ENCODE data around the gene RARRES2.

RARRES2 gene

GRCh38 chr7:150345012-150345411 lies 3.6 kb upstream of the RARRES2 start:
- TF ChIP-seq POLR2A (IDR thresholded peaks at IDR 0.05; ENCODE audit: low read depth, low read length) (no peak), SPI1 (IDR thresholded peaks at IDR 0.05; ENCODE audit: low read depth, low read length) (no peak), POLR2AphosphoS5 (IDR thresholded peaks at IDR 0.05; ENCODE audit: low read depth, low read length) (no peak), TAF1 (IDR thresholded peaks at IDR 0.05; ENCODE audit: low read depth, low read length) (no peak), PAX5 (IDR thresholded peaks at IDR 0.05; ENCODE audit: insufficient read depth, low read length, severe bottlenecking) (no peak), POU2F2 (IDR thresholded peaks at IDR 0.05; ENCODE audit: low read depth, low read length) (no peak)
- no peak for FAIRE-seq

DNA sequence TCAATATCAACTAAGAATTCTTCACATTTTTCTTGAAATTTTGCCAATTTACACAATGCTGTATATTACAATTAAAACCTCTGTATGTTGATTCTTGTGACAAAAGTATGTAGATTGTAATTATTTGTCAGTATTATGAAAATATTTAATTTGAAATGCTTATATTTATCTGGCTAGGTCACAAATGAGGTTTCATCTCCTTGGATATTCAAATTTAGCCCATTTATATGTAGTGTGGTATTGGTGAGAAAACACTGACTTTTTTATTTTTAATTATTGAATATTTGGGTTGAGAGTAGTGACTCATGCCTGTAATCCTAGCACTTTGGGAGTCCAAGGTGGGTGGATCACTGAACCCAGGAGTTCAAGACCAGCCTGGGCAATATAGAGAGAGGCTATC lies 2.9 kb upstream of the RARRES2 start:
- DNase-seq (ENCODE audit: insufficient read length, low spot score) (no peak), FAIRE-seq (no peak)
- no peak for TF ChIP-seq POLR2AphosphoS5 (IDR thresholded peaks at IDR 0.05; ENCODE audit: low read depth, low read length)
- TF ChIP-seq SPI1 (IDR thresholded peaks at IDR 0.05; ENCODE audit: low read depth, low read length), result no peak
- TF ChIP-seq PAX5 (IDR thresholded peaks at IDR 0.05; ENCODE audit: insufficient read depth, low read length, severe bottlenecking), result no peak
- TF ChIP-seq POLR2A (IDR thresholded peaks at IDR 0.05; ENCODE audit: low read depth, low read length), result no peak
- TF ChIP-seq POU2F2 (IDR thresholded peaks at IDR 0.05; ENCODE audit: low read depth, low read length), result no peak
- TF ChIP-seq TAF1 (IDR thresholded peaks at IDR 0.05; ENCODE audit: low read depth, low read length), result no peak

More at GRCh38 chr7:150345012-150345411, 3.6 kb upstream of the RARRES2 start:
- DNase-seq (ENCODE audit: insufficient read length, low spot score), result no peak

DNA sequence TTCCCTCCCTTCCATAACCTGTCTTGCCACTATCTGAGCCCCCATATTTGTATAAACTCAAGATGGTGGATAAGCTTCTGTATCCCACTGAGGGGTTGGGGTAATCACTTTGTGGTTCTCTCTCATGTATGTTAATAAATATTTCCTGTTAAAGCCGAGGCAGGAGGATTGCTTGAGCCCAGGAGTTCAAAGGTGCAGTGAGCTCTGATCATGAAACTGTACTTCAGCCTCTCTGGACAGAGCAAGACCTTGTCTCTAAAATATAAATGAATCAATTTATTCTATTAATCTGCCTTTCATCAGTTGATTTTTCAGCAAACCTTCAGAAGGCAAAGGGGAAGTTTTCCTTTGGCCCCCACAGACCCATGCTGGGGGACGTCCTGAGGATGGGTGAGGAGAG lies 1.8 kb upstream of the RARRES2 start:
- DNase-seq (ENCODE audit: insufficient read length, low spot score) (no peak), FAIRE-seq (no peak)
- TF ChIP-seq TAF1 (IDR thresholded peaks at IDR 0.05; ENCODE audit: low read depth, low read length), result no peak
- TF ChIP-seq SPI1 (IDR thresholded peaks at IDR 0.05; ENCODE audit: low read depth, low read length), result no peak
- TF ChIP-seq POLR2A (IDR thresholded peaks at IDR 0.05; ENCODE audit: low read depth, low read length), result no peak
- no peak for TF ChIP-seq POLR2AphosphoS5 (IDR thresholded peaks at IDR 0.05; ENCODE audit: low read depth, low read length)
- TF ChIP-seq POU2F2 (IDR thresholded peaks at IDR 0.05; ENCODE audit: low read depth, low read length), result no peak
- TF ChIP-seq PAX5 (IDR thresholded peaks at IDR 0.05; ENCODE audit: insufficient read depth, low read length, severe bottlenecking), result no peak

DNA sequence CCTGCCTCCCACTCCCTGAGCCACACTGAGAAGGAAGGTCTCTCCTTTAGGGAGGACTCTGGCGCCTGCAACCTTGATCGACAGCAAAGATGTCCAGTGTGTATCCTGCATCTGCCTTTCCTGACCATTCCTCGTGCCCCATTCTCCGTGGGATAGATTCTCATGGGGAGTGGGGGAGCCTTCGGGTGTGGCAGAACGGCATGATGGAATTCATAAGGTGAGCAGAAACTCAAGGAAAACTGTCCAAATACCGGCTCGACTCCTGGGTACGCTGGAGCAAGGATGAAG lies 636 bp upstream of the RARRES2 start:
- DNase-seq (ENCODE audit: insufficient read length, low spot score) (no peak), FAIRE-seq (no peak)
- TF ChIP-seq POLR2A (IDR thresholded peaks at IDR 0.05; ENCODE audit: low read depth, low read length) (no peak), SPI1 (IDR thresholded peaks at IDR 0.05; ENCODE audit: low read depth, low read length) (no peak), PAX5 (IDR thresholded peaks at IDR 0.05; ENCODE audit: insufficient read depth, low read length, severe bottlenecking) (no peak), TAF1 (IDR thresholded peaks at IDR 0.05; ENCODE audit: low read depth, low read length) (no peak), POU2F2 (IDR thresholded peaks at IDR 0.05; ENCODE audit: low read depth, low read length) (no peak), POLR2AphosphoS5 (IDR thresholded peaks at IDR 0.05; ENCODE audit: low read depth, low read length) (no peak)

DNA sequence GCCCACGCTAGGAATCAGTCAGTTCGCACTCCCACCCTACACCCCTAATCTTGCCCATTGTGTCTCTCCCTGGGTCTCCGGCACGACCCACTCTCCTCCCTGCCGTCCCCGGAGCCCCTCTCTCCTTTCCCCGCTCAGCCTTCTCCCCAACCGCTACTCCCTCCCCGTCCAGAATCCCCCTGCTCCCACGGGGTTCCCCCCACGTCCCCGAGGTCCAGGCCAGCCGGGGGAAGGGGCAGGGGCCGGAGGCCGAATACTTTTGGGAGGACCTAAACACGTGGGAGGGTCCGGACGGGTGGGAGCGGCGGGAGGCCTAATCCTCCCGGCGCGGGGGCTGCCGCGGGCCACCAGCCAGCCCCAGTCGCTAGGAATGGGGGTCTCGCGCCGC lies 560 bp downstream of the RARRES2 start:
- TF ChIP-seq TAF1 (IDR thresholded peaks at IDR 0.05; ENCODE audit: low read depth, low read length) (no peak), POLR2AphosphoS5 (IDR thresholded peaks at IDR 0.05; ENCODE audit: low read depth, low read length) (no peak), POU2F2 (IDR thresholded peaks at IDR 0.05; ENCODE audit: low read depth, low read length) (no peak), SPI1 (IDR thresholded peaks at IDR 0.05; ENCODE audit: low read depth, low read length) (no peak), POLR2A (IDR thresholded peaks at IDR 0.05; ENCODE audit: low read depth, low read length) (no peak), PAX5 (IDR thresholded peaks at IDR 0.05; ENCODE audit: insufficient read depth, low read length, severe bottlenecking) (no peak)
- FAIRE-seq, result no peak
- DNase-seq (ENCODE audit: insufficient read length, low spot score), result no peak

DNA sequence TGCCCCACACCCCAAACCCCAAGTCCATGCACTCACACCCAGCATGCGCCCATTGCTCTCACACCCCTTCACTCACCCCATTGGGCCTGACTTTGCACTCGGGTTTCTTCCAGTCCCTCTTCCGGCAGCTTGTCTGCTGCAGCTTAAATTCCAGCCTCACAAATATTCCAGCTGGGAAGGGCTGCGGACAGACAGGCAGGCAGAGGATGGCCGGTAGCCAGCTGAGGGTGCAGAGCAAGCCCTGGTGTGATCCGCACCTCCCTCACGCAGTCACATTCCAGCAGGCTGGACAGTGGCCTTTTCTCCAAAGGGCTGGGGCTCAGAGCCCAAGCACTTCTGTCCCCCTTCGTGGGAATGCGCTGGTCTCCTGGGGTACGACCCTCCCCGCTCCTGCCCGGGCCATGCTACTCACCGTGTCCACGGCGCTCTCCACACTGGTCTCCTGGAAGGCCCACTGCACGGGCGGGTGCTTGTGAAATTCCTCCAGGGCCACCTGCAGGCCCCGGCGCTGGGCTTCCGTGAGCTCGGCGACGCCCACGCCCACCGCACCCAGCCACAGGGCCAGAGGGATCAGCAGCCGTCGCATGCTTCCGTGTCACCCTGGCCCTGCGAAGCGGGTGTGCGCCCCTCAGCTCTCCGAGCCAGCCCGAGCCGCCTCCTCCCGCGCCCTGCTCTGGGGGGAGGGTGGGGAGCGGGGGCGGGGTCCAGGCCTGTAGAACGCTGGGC lies 1.2 kb downstream of the RARRES2 start:
- TF ChIP-seq PAX5 (IDR thresholded peaks at IDR 0.05; ENCODE audit: insufficient read depth, low read length, severe bottlenecking) (no peak), POU2F2 (IDR thresholded peaks at IDR 0.05; ENCODE audit: low read depth, low read length) (no peak), POLR2A (IDR thresholded peaks at IDR 0.05; ENCODE audit: low read depth, low read length) (no peak), POLR2AphosphoS5 (IDR thresholded peaks at IDR 0.05; ENCODE audit: low read depth, low read length) (no peak), SPI1 (IDR thresholded peaks at IDR 0.05; ENCODE audit: low read depth, low read length) (no peak), TAF1 (IDR thresholded peaks at IDR 0.05; ENCODE audit: low read depth, low read length) (no peak)
- FAIRE-seq (no peak), DNase-seq (ENCODE audit: insufficient read length, low spot score) (no peak)

DNA sequence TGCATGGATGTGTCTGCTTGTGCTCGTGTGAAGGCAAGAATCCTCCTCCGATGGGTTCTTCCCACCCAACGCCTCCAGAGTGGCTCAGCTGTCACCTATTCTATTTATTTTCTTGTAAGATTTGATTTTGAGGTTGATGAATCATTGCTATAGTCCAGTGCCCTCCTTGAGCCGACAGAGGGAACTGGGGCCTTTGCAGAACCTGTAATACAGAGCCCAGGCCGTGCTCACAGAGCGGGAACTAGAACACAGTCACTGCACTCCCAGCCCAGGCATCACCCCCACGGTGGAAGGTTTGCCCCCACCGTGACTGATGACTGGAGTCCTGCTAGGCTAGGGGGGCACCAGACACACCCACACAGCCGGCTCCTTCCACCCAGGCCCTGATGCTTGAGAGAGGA lies 2.0 kb downstream of the RARRES2 start:
- DNase-seq (ENCODE audit: insufficient read length, low spot score) (no peak), FAIRE-seq (no peak)
- TF ChIP-seq POLR2A (IDR thresholded peaks at IDR 0.05; ENCODE audit: low read depth, low read length), result 0 out of 2 replicates have a peak, but pooled peaks have one; percentile 39
- 0 out of 2 replicates have a peak, but pooled peaks have one; percentile 53 for TF ChIP-seq POU2F2 (IDR thresholded peaks at IDR 0.05; ENCODE audit: low read depth, low read length)
- TF ChIP-seq PAX5 (IDR thresholded peaks at IDR 0.05; ENCODE audit: insufficient read depth, low read length, severe bottlenecking), result no peak
- TF ChIP-seq TAF1 (IDR thresholded peaks at IDR 0.05; ENCODE audit: low read depth, low read length), result no peak
- no peak for TF ChIP-seq POLR2AphosphoS5 (IDR thresholded peaks at IDR 0.05; ENCODE audit: low read depth, low read length)
- TF ChIP-seq SPI1 (IDR thresholded peaks at IDR 0.05; ENCODE audit: low read depth, low read length), result no peak

DNA sequence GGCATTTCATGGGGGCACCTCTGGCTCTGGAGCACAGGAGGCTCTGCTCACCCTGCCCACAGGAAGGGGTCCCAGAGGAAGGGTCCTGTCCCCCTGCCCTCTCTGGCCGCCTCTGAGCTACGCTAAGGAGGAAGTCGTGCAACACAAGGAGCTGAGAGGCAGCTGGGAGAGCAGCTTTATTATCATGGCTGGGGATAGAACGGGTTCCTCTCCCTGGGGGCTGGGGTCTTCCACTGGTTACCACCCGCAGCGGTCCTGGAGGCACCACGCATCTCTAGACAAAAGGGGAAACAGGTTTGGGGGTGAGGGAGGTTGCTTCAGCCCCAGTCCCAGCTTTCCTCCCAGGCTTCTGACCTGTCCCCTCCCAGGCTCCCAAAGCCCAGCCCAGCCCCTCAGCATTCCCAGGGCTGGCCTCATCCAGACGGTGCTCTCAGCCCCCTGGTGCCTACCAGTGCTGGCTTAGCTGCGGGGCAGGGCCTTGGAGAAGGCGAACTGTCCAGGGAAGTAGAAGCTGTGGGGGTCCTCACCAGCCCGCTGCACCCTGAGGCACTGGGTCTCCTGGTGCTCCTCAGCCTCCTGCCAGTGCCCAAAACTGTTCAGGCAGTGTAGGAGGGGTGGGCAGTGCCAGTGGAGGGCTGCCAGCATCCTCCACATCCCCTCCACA lies 3.1 kb downstream of the RARRES2 start:
- DNase-seq (ENCODE audit: insufficient read length, low spot score) (no peak), FAIRE-seq (no peak)
- TF ChIP-seq POLR2AphosphoS5 (IDR thresholded peaks at IDR 0.05; ENCODE audit: low read depth, low read length) (no peak), POLR2A (IDR thresholded peaks at IDR 0.05; ENCODE audit: low read depth, low read length) (no peak), PAX5 (IDR thresholded peaks at IDR 0.05; ENCODE audit: insufficient read depth, low read length, severe bottlenecking) (no peak), TAF1 (IDR thresholded peaks at IDR 0.05; ENCODE audit: low read depth, low read length) (no peak), POU2F2 (IDR thresholded peaks at IDR 0.05; ENCODE audit: low read depth, low read length) (no peak), SPI1 (IDR thresholded peaks at IDR 0.05; ENCODE audit: low read depth, low read length) (no peak)

DNA sequence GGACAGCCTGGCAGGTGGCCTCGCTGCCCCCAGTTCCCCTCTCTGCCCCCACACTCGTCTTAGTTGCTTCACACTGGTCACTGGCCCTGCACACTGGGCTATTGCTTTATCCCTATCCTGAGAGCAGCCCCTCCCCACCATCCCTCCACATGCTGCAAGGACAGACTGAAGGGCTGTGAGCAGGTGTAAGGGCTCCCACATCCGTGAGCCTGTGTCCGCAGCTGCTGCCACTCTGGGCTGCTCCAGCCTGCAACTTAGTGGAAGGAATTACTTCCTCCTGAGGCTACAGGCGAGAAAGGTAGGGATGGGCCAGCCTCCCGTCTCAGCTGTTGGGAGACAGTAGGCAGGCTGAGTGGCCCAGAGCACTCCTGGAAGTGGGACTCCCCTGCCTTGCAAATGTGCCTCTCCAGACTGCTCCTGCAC lies 3.8 kb downstream of the RARRES2 start:
- no peak for TF ChIP-seq PAX5 (IDR thresholded peaks at IDR 0.05; ENCODE audit: insufficient read depth, low read length, severe bottlenecking)
- TF ChIP-seq SPI1 (IDR thresholded peaks at IDR 0.05; ENCODE audit: low read depth, low read length), result no peak
- TF ChIP-seq POLR2A (IDR thresholded peaks at IDR 0.05; ENCODE audit: low read depth, low read length), result no peak
- no peak for FAIRE-seq
- no peak for DNase-seq (ENCODE audit: insufficient read length, low spot score)
